ENCODE data around the gene FEN1.

FEN1 gene

GRCh38 chr11:61846362-61847020 lies 53.8 kb downstream of the FEN1 start:
- no peak for DNase-seq
